B cell (primary cell): ENCODE data around the gene MGMT. TPM values are rescaled to one million over a fixed set of nuclear protein-coding genes. Genes with fewer than 3 reads are reported as not detected.

Experiments
- ATAC-seq: fragments of 200-7000 bp; cut with Tn5 transposase; one replicate; pipeline ENCODE4 v1.10.0; 2021; ENCODE audit warnings: low read depth, mild to moderate bottlenecking, moderate number of reproducible peaks, moderate library complexity
- CTCF ChIA-PET: fragments of 350-600 bp; sonication (Branson Sonifier 250); formaldehyde crosslinking; loops from one replicate; lab custom pipeline; 2021; ENCODE audit warnings: antibody characterized with exemption, inconsistent platforms; lab: Charles Lee
- POLR2A ChIA-PET: fragments of 350-600 bp; sonication (Branson Sonifier 250); formaldehyde crosslinking; loops from one replicate; lab custom pipeline; 2021; ENCODE audit warnings: antibody characterized with exemption; lab: Charles Lee
- DNase-seq: peaks from one replicate; pipeline ENCODE4 v3.0.0; 2013
- H2AFZ ChIP-seq: 2 replicates; pipeline ENCODE4 v1.6.1; 2012; ENCODE audit warnings: mild to moderate bottlenecking, low read depth, low read length; ENCODE audit not compliant: insufficient read depth, poor library complexity, severe bottlenecking
- H3K27ac ChIP-seq, 2 donors: 1 replicate in 1 of 2; 2 replicates in 1 of 2; pipeline ENCODE4 v1.5.1; 2012 to 2013; ENCODE audit warnings: low read length in 2 of 2, mild to moderate bottlenecking in 2 of 2, moderate library complexity in 1 of 2
- H3K27me3 ChIP-seq, 4 experiments: fragments of 200-600 bp in 1 of 4; sonication (generic) in 1 of 4; replicated peaks in 1 of 4; 1 replicate in 2 of 4; 2 replicates in 2 of 4; pipeline versions ENCODE4 v1.6.1 to v1.7.0; 2013 to 2016; ENCODE audit warnings: low read length in 3 of 4, mild to moderate bottlenecking in 2 of 4, mixed read lengths in 1 of 4, moderate library complexity in 1 of 4; ENCODE audit not compliant: insufficient read depth in 4 of 4, control insufficient read depth in 3 of 4; ENCODE audit errors: control extremely low read depth in 1 of 4
- H3K36me3 ChIP-seq, 2 experiments: replicated peaks in 1 of 2; 1 replicate in 1 of 2; 2 replicates in 1 of 2; pipeline versions ENCODE4 v1.6.1 to v1.7.1; 2013; ENCODE audit warnings: low read length in 1 of 2; ENCODE audit not compliant: insufficient read depth in 2 of 2, control insufficient read depth in 1 of 2; ENCODE audit errors: control extremely low read depth in 1 of 2, extremely low read depth in 1 of 2
- H3K4me1 ChIP-seq, 2 donors: fragments of 200-600 bp in 1 of 2; sonication (generic) in 1 of 2; 1 replicate in 1 of 2; 2 replicates in 1 of 2; pipeline versions ENCODE4 v1.5.1 to v1.6.1; 2013 to 2017; ENCODE audit warnings: low read length in 2 of 2; ENCODE audit not compliant: control insufficient read depth in 2 of 2, insufficient read depth in 2 of 2
- H3K4me2 ChIP-seq: replicated peaks from 2 replicates; pipeline ENCODE3; 2012; ENCODE audit warnings: mild to moderate bottlenecking, low read depth, low read length; ENCODE audit not compliant: poor library complexity, severe bottlenecking
- H3K4me3 ChIP-seq, 5 experiments: fragments of 200-600 bp in 1 of 5; sonication (generic) in 1 of 5; 1 replicate in 3 of 5; 2 replicates in 2 of 5; pipeline versions ENCODE4 v1.5.1 to v1.7.0; 2011 to 2016; ENCODE audit warnings: low read length in 4 of 5, mild to moderate bottlenecking in 4 of 5, low read depth in 2 of 5, control low read depth in 1 of 5, moderate library complexity in 1 of 5; ENCODE audit not compliant: insufficient read depth in 1 of 5; ENCODE audit errors: control extremely low read depth in 1 of 5, extremely low read depth in 1 of 5
- H3K79me2 ChIP-seq: fragments of 200-600 bp; sonication (generic); one replicate; pipeline ENCODE4 v1.6.0; 2016; ENCODE audit warnings: low read length; ENCODE audit not compliant: control insufficient read depth, insufficient read depth
- H3K9ac ChIP-seq: fragments of 200-600 bp; sonication (generic); 2 replicates; pipeline ENCODE4 v1.6.1; 2017; ENCODE audit warnings: mild to moderate bottlenecking, low read length, moderate library complexity
- H3K9me3 ChIP-seq, 3 donors: one replicate each; pipeline versions ENCODE4 v1.6.1 to v1.7.1; 2013; ENCODE audit warnings: low read length in 2 of 3; ENCODE audit not compliant: control insufficient read depth in 2 of 3, insufficient read depth in 1 of 3; ENCODE audit errors: control extremely low read depth in 1 of 3
- H4K20me1 ChIP-seq: 2 replicates; pipeline ENCODE4 v1.6.0; 2012; ENCODE audit warnings: mild to moderate bottlenecking, low read length; ENCODE audit not compliant: insufficient read depth, control insufficient read depth, poor library complexity, severe bottlenecking
- H3K27ac Mint-ChIP-seq: one replicate; pipeline ENCODE4 v1.8.0; 2021; ENCODE audit warnings: mixed read lengths
- H3K27me3 Mint-ChIP-seq: one replicate; pipeline ENCODE4 v1.8.0; 2021; ENCODE audit warnings: mixed read lengths
- H3K4me1 Mint-ChIP-seq: one replicate; pipeline ENCODE4 v1.8.0; 2021; ENCODE audit warnings: mixed read lengths
- H3K4me3 Mint-ChIP-seq: one replicate; pipeline ENCODE4 v1.8.0; 2021; ENCODE audit warnings: mixed read lengths
- H3K9me3 Mint-ChIP-seq: one replicate; pipeline ENCODE4 v1.8.0; 2022; ENCODE audit warnings: mixed read lengths; ENCODE audit not compliant: insufficient read depth
- CTCF ChIP-seq: fragments of 200-600 bp; IDR thresholded peaks from one replicate; pipeline ENCODE4 v1.8.0; 2022; ENCODE audit warnings: antibody characterized with exemption, mild to moderate bottlenecking
- EZH2 ChIP-seq: IDR thresholded peaks from 2 replicates; pipeline ENCODE4 v1.6.1; 2012; ENCODE audit warnings: borderline replicate concordance, low read depth, mild to moderate bottlenecking, moderate library complexity, low read length; ENCODE audit not compliant: insufficient read depth, poor library complexity, severe bottlenecking
- WGBS: methylation state at CpG from one replicate; pipeline ENCODE4 v1.1.5; 2013; ENCODE audit warnings: missing lambda C conversion rate; ENCODE audit not compliant: insufficient coverage; 5-methylcytosine and 5-hydroxymethylcytosine counted together
- intact Hi-C: fragments of 100-400 bp; cut with micrococcal nuclease; formaldehyde crosslinking; loops from one replicate; pipeline ENCODE4 v1.10.0; 2022
- polyA plus RNA-seq: library from polyadenylated mRNA; depleted of rRNA; stranded (reverse); fragments of >200 nt; gene quantifications from 2 replicates; pipeline ENCODE4 v1.2.3, GENCODE V29; 2012
- total RNA-seq, 2 donors: library from RNA; stranded (reverse); fragments of 120-200 nt in 1 of 2; gene quantifications; 1 replicate in 1 of 2; 2 replicates in 1 of 2; pipeline versions ENCODE4 v1.2.3 to v1.2.4, GENCODE V29; 2013 to 2022

The MGMT gene
- total and polyA plus RNA-seq, 2 donors (not counting 1 experiment from before 2014, with no cell fraction given) = 16.6 to 87.7 TPM

DNA sequence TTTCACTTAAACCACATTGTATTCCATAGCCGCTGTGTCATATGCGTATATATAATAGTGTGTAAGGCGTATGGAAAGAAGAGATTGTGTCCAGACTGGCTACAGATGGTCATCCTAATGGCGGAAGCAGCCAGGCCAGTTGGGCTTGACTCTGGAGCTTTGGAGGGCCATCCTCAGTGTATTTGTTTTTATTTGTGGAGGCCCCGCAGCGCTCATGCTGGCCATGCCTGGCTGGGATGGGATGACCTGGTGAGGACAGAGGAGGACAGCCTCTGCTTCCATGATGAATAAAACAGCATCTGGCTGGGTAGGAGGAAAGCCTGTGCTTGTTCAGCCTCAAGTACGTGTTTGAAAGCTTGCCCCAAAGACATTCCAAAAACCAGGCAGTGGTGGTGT lies 276.7 kb downstream of the MGMT start:
- no peaks in the 10 kb centered on the region for H3K79me2 ChIP-seq
- peaks cover 10% of the 10 kb centered on the region for H3K4me1 Mint-ChIP-seq
- 98% methylated on average over 6 of the region's 7 CpGs for WGBS
- no peaks in the 10 kb centered on the region for H3K36me3 ChIP-seq
- ChIA-PET POLR2A (no interaction called here), CTCF (no interaction called here)
- H3K27me3 Mint-ChIP-seq = no peaks in the 10 kb centered on the region
- H4K20me1 ChIP-seq = no peaks in the 10 kb centered on the region
- ATAC-seq (no peak), DNase-seq (no peak)
- no peak overlapping the region for H2AFZ ChIP-seq
- H3K4me1 ChIP-seq = peaks cover 3 to 6% of the 10 kb centered on the region in 2 donors
- TF ChIP-seq CTCF = no peak
- TF ChIP-seq EZH2 = no peak
- H3K4me2 ChIP-seq = no peak overlapping the region
- no peak overlapping the region for H3K4me3 Mint-ChIP-seq
- no peak overlapping the region for H3K27ac Mint-ChIP-seq
- H3K9me3 Mint-ChIP-seq = peaks cover 10% of the 10 kb centered on the region
- H3K27ac ChIP-seq = no peak overlapping the region
- intact Hi-C loops = no loop called here
- peaks cover 2 to 51% (median 14%) of the 10 kb centered on the region in 3 donors for H3K9me3 ChIP-seq
- no peak overlapping the region for H3K9ac ChIP-seq
- H3K27me3 ChIP-seq = no peaks in the 10 kb centered on the region
- no peak overlapping the region for H3K4me3 ChIP-seq

DNA sequence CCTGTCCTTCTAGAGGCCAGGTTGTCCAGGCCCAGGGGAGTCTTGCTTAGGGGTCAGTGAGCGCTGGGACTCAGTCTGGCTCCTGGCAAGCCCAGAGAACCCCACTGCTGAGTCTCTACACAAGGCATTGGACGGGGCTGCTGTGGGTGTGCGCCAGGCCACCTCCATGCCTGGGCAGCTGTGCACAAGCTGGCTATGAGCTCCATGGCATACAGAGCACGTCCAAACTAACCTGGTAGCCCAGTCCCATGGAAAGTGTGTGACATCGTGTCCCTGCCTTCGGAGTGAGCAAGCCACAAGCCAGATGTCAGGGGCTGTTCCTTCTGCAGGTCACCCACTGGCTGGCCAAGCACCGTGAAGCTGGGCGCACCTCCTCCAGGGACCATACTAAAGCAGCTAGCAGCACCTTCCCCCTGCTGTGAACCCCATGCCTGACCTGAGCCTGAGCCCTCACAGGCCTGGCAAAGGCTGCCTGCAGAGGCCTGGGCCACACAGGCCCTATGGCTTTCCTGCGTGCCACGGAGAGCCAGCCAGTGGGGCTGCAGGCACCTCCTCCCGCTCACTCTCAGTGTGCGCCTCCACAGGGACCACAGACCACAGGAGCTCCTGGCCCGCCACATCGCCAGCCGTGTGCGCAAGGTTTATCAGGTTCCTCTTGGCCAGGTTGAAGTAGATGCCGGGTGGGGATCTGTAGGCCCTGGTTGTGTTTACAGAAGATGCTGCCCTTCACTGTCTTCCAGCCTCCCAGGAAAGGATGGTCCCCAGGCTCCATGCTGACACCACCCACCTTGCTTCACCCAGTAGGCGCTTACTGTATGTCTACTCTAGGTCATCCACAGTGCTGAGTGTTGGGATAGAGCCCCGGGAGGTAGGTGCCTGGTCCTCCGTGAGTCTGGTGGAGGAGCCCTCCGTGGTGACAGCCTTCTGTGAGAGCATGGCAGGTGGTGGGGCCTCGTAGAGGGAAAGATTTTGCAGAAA lies 277.4 kb downstream of the MGMT start:
- peaks cover 3% of the 10 kb centered on the region for H3K4me1 Mint-ChIP-seq
- POLR2A ChIA-PET = no interaction called here
- no peaks in the 10 kb centered on the region for H3K27me3 ChIP-seq
- DNase-seq (no peak), ATAC-seq (no peak)
- peaks cover 15% of the 10 kb centered on the region for H3K9me3 Mint-ChIP-seq
- H3K9ac ChIP-seq = no peak overlapping the region
- no peaks in the 10 kb centered on the region for H4K20me1 ChIP-seq
- H3K27ac Mint-ChIP-seq = no peak overlapping the region
- H3K9me3 ChIP-seq = peaks cover 4 to 49% (median 21%) of the 10 kb centered on the region in 3 donors
- no peak overlapping the region for H3K4me2 ChIP-seq
- no peak for TF ChIP-seq CTCF
- TF ChIP-seq EZH2 = no peak
- peaks cover 0 to 1% of the 10 kb centered on the region in 2 donors for H3K4me1 ChIP-seq
- H3K27me3 Mint-ChIP-seq = no peaks in the 10 kb centered on the region
- no peaks in the 10 kb centered on the region for H3K79me2 ChIP-seq
- H2AFZ ChIP-seq = no peak overlapping the region
- CTCF ChIA-PET = no interaction called here
- H3K4me3 ChIP-seq = no peak overlapping the region
- H3K36me3 ChIP-seq = no peaks in the 10 kb centered on the region
- intact Hi-C loops = no loop called here
- H3K27ac ChIP-seq = no peak overlapping the region
- no peak overlapping the region for H3K4me3 Mint-ChIP-seq
- 96% methylated on average over 22 of the region's 22 CpGs for WGBS
